Liver (tissue), 9 donors: Measurements from ENCODE around the gene DUSP8. TPM values are rescaled to one million over a fixed set of nuclear protein-coding genes. Genes with fewer than 3 reads are reported as not detected.

ENCODE experiments used
- DNase-seq: peaks from one replicate; pipeline ENCODE4 v3.0.0-alpha.2; 2017; ENCODE audit warnings: low spot score
- H3K27ac ChIP-seq, 2 donors: one replicate each; pipeline ENCODE4 v1.7.0; 2013; ENCODE audit warnings: inconsistent platforms in 2 of 2, low read length in 2 of 2, control low read depth in 1 of 2, low read depth in 1 of 2, mild to moderate bottlenecking in 1 of 2
- H3K27me3 ChIP-seq, 4 donors: one replicate each; pipeline versions ENCODE4 v1.6.1 to v1.7.0; 2013; ENCODE audit warnings: low read length in 3 of 4, inconsistent platforms in 1 of 4, mild to moderate bottlenecking in 1 of 4, moderate library complexity in 1 of 4; ENCODE audit not compliant: control insufficient read depth in 4 of 4, insufficient read depth in 4 of 4
- H3K36me3 ChIP-seq, 4 donors: one replicate each; pipeline versions ENCODE4 v1.6.1 to v1.7.0; 2013; ENCODE audit warnings: low read length in 3 of 4, mild to moderate bottlenecking in 3 of 4, low read depth in 1 of 4, moderate library complexity in 1 of 4; ENCODE audit not compliant: control insufficient read depth in 4 of 4, insufficient read depth in 3 of 4
- H3K4me1 ChIP-seq, 4 donors: one replicate each; pipeline versions ENCODE4 v1.6.1 to v1.7.0; 2013; ENCODE audit warnings: low read length in 3 of 4, mild to moderate bottlenecking in 3 of 4, moderate library complexity in 1 of 4; ENCODE audit not compliant: control insufficient read depth in 4 of 4, insufficient read depth in 4 of 4
- H3K4me3 ChIP-seq, 3 donors: one replicate each; pipeline versions ENCODE4 v1.6.1 to v1.7.0; 2013; ENCODE audit warnings: low read length in 3 of 3, control low read depth in 1 of 3, low read depth in 1 of 3, mild to moderate bottlenecking in 1 of 3
- H3K9ac ChIP-seq, 2 donors: one replicate each; pipeline ENCODE4 v1.7.0; 2013; ENCODE audit warnings: low read length in 2 of 2, mild to moderate bottlenecking in 2 of 2, moderate library complexity in 2 of 2, control low read depth in 1 of 2, low read depth in 1 of 2
- H3K9me3 ChIP-seq, 4 donors: one replicate each; pipeline versions ENCODE4 v1.6.1 to v1.7.0; 2013; ENCODE audit warnings: low read length in 3 of 4; ENCODE audit not compliant: control insufficient read depth in 4 of 4
- CTCF ChIP-seq: fragments of 150-350 bp; IDR thresholded peaks from 2 replicates; pipeline ENCODE4 v1.5.1; 2017; ENCODE audit warnings: improper control_type of control experiment, low read depth, low read length; ENCODE audit not compliant: missing input control
- EGR1 ChIP-seq, 2 donors: IDR thresholded peaks; 2 replicates each; pipeline ENCODE4 v1.6.1; 2016 to 2018; ENCODE audit warnings: antibody characterized with exemption in 2 of 2, low read depth in 2 of 2
- FOXA2 ChIP-seq: IDR thresholded peaks from 2 replicates; pipeline ENCODE4 v1.6.1; 2016; ENCODE audit warnings: antibody characterized with exemption
- GABPA ChIP-seq, 2 donors: IDR thresholded peaks in 1 of 2; conservative IDR thresholded peaks in 1 of 2; 2 replicates each; pipeline ENCODE4 v1.6.1; 2016; ENCODE audit warnings: antibody characterized with exemption in 2 of 2, mild to moderate bottlenecking in 1 of 2, moderate library complexity in 1 of 2
- HNF4A ChIP-seq, 2 donors: conservative IDR thresholded peaks; 2 replicates each; pipeline ENCODE4 v1.6.1; 2016; ENCODE audit warnings: antibody characterized with exemption in 2 of 2, mild to moderate bottlenecking in 2 of 2
- HNF4G ChIP-seq: IDR thresholded peaks from 2 replicates; pipeline ENCODE4 v1.6.1; 2016; ENCODE audit warnings: antibody characterized with exemption
- JUND ChIP-seq, 2 donors: IDR thresholded peaks; 2 replicates each; pipeline ENCODE4 v1.6.1; 2016; ENCODE audit warnings: antibody characterized with exemption in 2 of 2
- RAD21 ChIP-seq, 2 donors: IDR thresholded peaks; 2 replicates each; pipeline ENCODE4 v1.6.1; 2016; ENCODE audit warnings: antibody characterized with exemption in 2 of 2, mild to moderate bottlenecking in 2 of 2
- REST ChIP-seq: IDR thresholded peaks from 2 replicates; pipeline ENCODE4 v1.6.1; 2016; ENCODE audit warnings: antibody characterized with exemption, mild to moderate bottlenecking
- RXRA ChIP-seq, 2 donors: IDR thresholded peaks; 2 replicates each; pipeline ENCODE4 v1.6.1; 2017 to 2018; ENCODE audit warnings: antibody characterized with exemption in 2 of 2, mild to moderate bottlenecking in 1 of 2
- TAF1 ChIP-seq: conservative IDR thresholded peaks from 2 replicates; pipeline ENCODE4 v1.6.1; 2016; ENCODE audit warnings: antibody characterized with exemption, mild to moderate bottlenecking
- YY1 ChIP-seq: IDR thresholded peaks from 2 replicates; pipeline ENCODE4 v1.6.1; 2016; ENCODE audit warnings: antibody characterized with exemption, mild to moderate bottlenecking
- WGBS: extraction: QIAGEN DNeasy Blood & Tissue Kit; methylation state at CpG from one replicate; pipeline ENCODE4 v1.1.7; 2013; 5-methylcytosine and 5-hydroxymethylcytosine counted together
- polyA plus RNA-seq, 2 donors: library from polyadenylated mRNA; stranded (reverse) in 1 of 2; unstranded in 1 of 2; fragments of 200-250 nt in 1 of 2; fragments of >200 nt in 1 of 2; fragmentation: Nextera tagmentation in 1 of 2; extraction: Ambion mirVana in 1 of 2; gene quantifications; one replicate each; pipeline versions ENCODE4 v1.2.1 to v1.2.3, GENCODE V29; 2013 to 2015
- total RNA-seq, 2 donors: library from RNA; depleted of rRNA; stranded (reverse); fragments of >200 nt; gene quantifications; one replicate each; pipeline ENCODE4 v1.2.3, GENCODE V29; 2014
- TF ChIP-seq, protein P1 (sequence below): IDR thresholded peaks from 2 replicates; pipeline ENCODE4 v1.6.1; 2016; ENCODE audit warnings: antibody characterized with exemption
- TF ChIP-seq, protein P2 (sequence below): IDR thresholded peaks from 2 replicates; pipeline ENCODE4 v1.6.1; 2016; ENCODE audit warnings: antibody characterized with exemption
- TF ChIP-seq, protein P3 (sequence below): IDR thresholded peaks from 2 replicates; pipeline ENCODE4 v1.6.1; 2016; ENCODE audit warnings: antibody characterized with exemption
- donor health status: healthy.
- donor health status: healthy.
- donor health status: healthy.
- donor health status: healthy.
- donor health status: healthy.

The DUSP8 gene
- total and polyA plus RNA-seq, 4 donors, result 0.06 to 0.33 (median 0.21) TPM

GRCh38 chr11:1555713-1556153 is 16.3 kb downstream of the DUSP8 start:
- no peak overlapping the region for H3K27ac ChIP-seq
- no peak overlapping the region for H3K4me3 ChIP-seq
- no peak for DNase-seq
- WGBS, result 79% methylated on average over 9 of the region's 9 CpGs
- H3K9me3 ChIP-seq, result no peaks in the 10 kb centered on the region
- no peak overlapping the region for H3K9ac ChIP-seq
- H3K36me3 ChIP-seq, result no peaks in the 10 kb centered on the region
- no peaks in the 10 kb centered on the region for H3K27me3 ChIP-seq
- TF ChIP-seq CTCF (no peak), TAF1 (no peak), EGR1 (IDR thresholded peaks at IDR 0.05; ENCODE audit: low read depth in 2 of 2) (no peak), RAD21 (IDR thresholded peaks at IDR 0.05) (no peak), YY1 (no peak), RXRA (IDR thresholded peaks at IDR 0.05) (no peak)
- TF ChIP-seq, protein P1, sequence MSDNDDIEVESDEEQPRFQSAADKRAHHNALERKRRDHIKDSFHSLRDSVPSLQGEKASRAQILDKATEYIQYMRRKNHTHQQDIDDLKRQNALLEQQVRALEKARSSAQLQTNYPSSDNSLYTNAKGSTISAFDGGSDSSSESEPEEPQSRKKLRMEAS, result no peak
- peaks cover 3 to 21% (median 13%) of the 10 kb centered on the region in 4 donors for H3K4me1 ChIP-seq

DNA sequence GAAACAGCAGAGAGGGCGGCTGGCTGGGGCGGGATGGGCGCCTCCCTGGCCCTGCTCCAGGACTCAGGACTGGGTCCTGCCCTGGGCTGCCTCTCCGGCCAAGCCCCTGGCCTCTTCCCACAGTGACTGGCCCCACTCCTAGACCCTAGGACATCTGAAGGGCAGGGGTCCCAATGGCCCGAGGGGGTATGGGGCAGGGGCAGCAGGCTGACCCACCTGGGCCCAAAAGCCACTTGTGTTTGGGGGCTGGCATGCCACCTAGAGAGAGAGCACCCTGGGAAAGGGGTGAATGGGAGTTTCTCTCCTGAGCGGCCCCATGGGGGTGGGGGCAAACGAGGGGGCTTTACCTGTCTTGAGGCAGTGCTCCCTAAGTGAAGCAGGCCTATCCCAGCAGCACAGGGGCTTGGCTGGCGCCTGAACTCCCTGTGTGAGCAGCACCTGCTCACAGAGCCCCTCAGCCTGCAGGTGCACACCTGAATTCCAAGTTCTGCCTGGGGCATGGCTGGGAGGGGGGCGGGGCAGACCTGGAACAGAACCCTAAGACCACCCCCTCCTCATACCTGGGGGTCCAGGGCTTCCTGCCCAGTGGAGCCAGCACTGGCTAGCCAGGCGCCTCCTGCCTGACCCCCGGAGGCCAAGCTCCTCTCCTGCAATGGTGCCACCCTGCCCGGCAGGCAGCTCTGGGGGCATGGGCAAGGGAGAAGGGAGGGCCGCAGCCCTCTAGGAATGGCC is 16.9 kb downstream of the DUSP8 start:
- H3K27me3 ChIP-seq, result no peaks in the 10 kb centered on the region
- no peak overlapping the region for H3K27ac ChIP-seq
- no peaks in the 10 kb centered on the region for H3K9me3 ChIP-seq
- no peaks in the 10 kb centered on the region for H3K36me3 ChIP-seq
- DNase-seq, result no peak
- H3K4me3 ChIP-seq, result no peak overlapping the region
- H3K4me1 ChIP-seq, result peaks cover 3 to 18% (median 13%) of the 10 kb centered on the region in 4 donors
- WGBS, result 76% methylated on average over 13 of the region's 13 CpGs
- no peak overlapping the region for H3K9ac ChIP-seq
- TF ChIP-seq HNF4G (no peak), YY1 (no peak), JUND (IDR thresholded peaks at IDR 0.05) (no peak), GABPA (IDR thresholded peaks at IDR 0.05 in 1 of 2, conservative IDR thresholded peaks at IDR 0.05 in 1 of 2) (no peak)

GRCh38 chr11:1553808-1554594 is 18.1 kb downstream of the DUSP8 start:
- no peak overlapping the region for H3K9ac ChIP-seq
- TF ChIP-seq, protein P2, sequence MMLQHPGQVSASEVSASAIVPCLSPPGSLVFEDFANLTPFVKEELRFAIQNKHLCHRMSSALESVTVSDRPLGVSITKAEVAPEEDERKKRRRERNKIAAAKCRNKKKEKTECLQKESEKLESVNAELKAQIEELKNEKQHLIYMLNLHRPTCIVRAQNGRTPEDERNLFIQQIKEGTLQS, result no peak
- TF ChIP-seq HNF4A (conservative IDR thresholded peaks at IDR 0.05) (no peak), CTCF (no peak), RAD21 (IDR thresholded peaks at IDR 0.05) (no peak), REST (no peak), JUND (IDR thresholded peaks at IDR 0.05) (no peak), FOXA2 (no peak)
- TF ChIP-seq, protein P3, sequence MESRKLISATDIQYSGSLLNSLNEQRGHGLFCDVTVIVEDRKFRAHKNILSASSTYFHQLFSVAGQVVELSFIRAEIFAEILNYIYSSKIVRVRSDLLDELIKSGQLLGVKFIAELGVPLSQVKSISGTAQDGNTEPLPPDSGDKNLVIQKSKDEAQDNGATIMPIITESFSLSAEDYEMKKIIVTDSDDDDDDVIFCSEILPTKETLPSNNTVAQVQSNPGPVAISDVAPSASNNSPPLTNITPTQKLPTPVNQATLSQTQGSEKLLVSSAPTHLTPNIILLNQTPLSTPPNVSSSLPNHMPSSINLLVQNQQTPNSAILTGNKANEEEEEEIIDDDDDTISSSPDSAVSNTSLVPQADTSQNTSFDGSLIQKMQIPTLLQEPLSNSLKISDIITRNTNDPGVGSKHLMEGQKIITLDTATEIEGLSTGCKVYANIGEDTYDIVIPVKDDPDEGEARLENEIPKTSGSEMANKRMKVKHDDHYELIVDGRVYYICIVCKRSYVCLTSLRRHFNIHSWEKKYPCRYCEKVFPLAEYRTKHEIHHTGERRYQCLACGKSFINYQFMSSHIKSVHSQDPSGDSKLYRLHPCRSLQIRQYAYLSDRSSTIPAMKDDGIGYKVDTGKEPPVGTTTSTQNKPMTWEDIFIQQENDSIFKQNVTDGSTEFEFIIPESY, result no peak

More at GRCh38 chr11:1553808-1554594, 18.1 kb downstream of the DUSP8 start:
- Histone ChIP-seq H3K4me3 (no peak overlapping the region), H3K27me3 (no peaks in the 10 kb centered on the region), H3K36me3 (no peaks in the 10 kb centered on the region), H3K27ac (no peak overlapping the region), H3K4me1 (peaks cover 3 to 8% (median 8%) of the 10 kb centered on the region in 4 donors), H3K9me3 (no peaks in the 10 kb centered on the region)
- 42% methylated on average over 20 of the region's 20 CpGs for WGBS
- DNase-seq, result no peak
